Heart left ventricle (tissue), 13 donors: ENCODE results near the gene ZW10.

Experiments
- CTCF ChIP-seq, 12 donors: fragments of 200-600 bp; sonication (generic) in 4 of 12; IDR thresholded peaks; one replicate each; pipeline versions ENCODE4 v1.5.0 to v1.8.0; 2018 to 2022; ENCODE audit warnings: antibody characterized with exemption in 12 of 12, mild to moderate bottlenecking in 5 of 12
- POLR2A ChIP-seq, 2 donors: fragments of 450-650 bp; IDR thresholded peaks; one replicate each; pipeline ENCODE4 v1.6.1; 2017; ENCODE audit warnings: antibody characterized with exemption in 2 of 2, mild to moderate bottlenecking in 2 of 2, moderate library complexity in 2 of 2
- donor health status: ischemic (EF 13 %, LVEDD 7.1; RV severe dilation, severe dysfunction).
- donor health status: DM: no; HTN: yes; CAD: no.
- donor health status: DM: no; HTN: no; CAD: no.
- donor health status: ischemic (EF 25% LVEDD 6.9; RV normal size, moderate dysfunction).
- donor health status: ischemic (EF 25% LVEDD 5.7; RV mildly dilated, moderate dysfunction).
- donor health status: ischemic (EF 35%, LVEDD 5.7; RV mildly dilated, moderate dysfunction).
- donor health status: nonischemic (EF 11% LVEDD 7.7; RV severe dilation, severe dysfunction).
- donor health status: DM: yes; HTN: yes; CAD: no.
- donor health status: PGD.
- donor health status: ischemic (EF 29% LVEDD 5.4; RV normal size, mild dysfunction).
- donor health status: nonischemic (EF 23%, LVEDD 6.1; RV moderate dilation, normal function).

GRCh38 chr11:113683481-113684046 is 89.9 kb downstream of the ZW10 start:
- no peak for TF ChIP-seq CTCF (IDR thresholded peaks at IDR 0.05)
- no peak for TF ChIP-seq POLR2A (IDR thresholded peaks at IDR 0.05)
